Muscle layer of colon (tissue), 2 donors: ENCODE data around the gene FAM163B.

ENCODE experiments used
- H3K27ac ChIP-seq: one replicate; pipeline ENCODE4 v1.7.0; 2013; ENCODE audit warnings: low read depth, mild to moderate bottlenecking, low read length, moderate library complexity
- H3K27me3 ChIP-seq, 2 donors: one replicate each; pipeline ENCODE4 v1.7.0; 2013; ENCODE audit warnings: low read length in 2 of 2, mild to moderate bottlenecking in 2 of 2; ENCODE audit not compliant: insufficient read depth in 2 of 2, control insufficient read depth in 1 of 2
- H3K36me3 ChIP-seq: one replicate; pipeline ENCODE4 v1.7.0; 2013; ENCODE audit warnings: mild to moderate bottlenecking, low read length; ENCODE audit not compliant: insufficient read depth
- H3K4me1 ChIP-seq: one replicate; pipeline ENCODE4 v1.7.0; 2013; ENCODE audit warnings: mild to moderate bottlenecking, low read length; ENCODE audit not compliant: insufficient read depth
- H3K4me3 ChIP-seq, 2 donors: one replicate each; pipeline ENCODE4 v1.7.0; 2013; ENCODE audit warnings: low read length in 2 of 2, low read depth in 1 of 2, mild to moderate bottlenecking in 1 of 2, moderate library complexity in 1 of 2
- H3K9ac ChIP-seq: one replicate; pipeline ENCODE4 v1.7.0; 2013; ENCODE audit warnings: low read length
- H3K9me3 ChIP-seq: one replicate; pipeline ENCODE4 v1.7.0; 2013; ENCODE audit warnings: mild to moderate bottlenecking, low read length
- donor health status: abdominal sarcoma.
- donor health status: Adenocarcinoma of cecum.

FAM163B gene

DNA sequence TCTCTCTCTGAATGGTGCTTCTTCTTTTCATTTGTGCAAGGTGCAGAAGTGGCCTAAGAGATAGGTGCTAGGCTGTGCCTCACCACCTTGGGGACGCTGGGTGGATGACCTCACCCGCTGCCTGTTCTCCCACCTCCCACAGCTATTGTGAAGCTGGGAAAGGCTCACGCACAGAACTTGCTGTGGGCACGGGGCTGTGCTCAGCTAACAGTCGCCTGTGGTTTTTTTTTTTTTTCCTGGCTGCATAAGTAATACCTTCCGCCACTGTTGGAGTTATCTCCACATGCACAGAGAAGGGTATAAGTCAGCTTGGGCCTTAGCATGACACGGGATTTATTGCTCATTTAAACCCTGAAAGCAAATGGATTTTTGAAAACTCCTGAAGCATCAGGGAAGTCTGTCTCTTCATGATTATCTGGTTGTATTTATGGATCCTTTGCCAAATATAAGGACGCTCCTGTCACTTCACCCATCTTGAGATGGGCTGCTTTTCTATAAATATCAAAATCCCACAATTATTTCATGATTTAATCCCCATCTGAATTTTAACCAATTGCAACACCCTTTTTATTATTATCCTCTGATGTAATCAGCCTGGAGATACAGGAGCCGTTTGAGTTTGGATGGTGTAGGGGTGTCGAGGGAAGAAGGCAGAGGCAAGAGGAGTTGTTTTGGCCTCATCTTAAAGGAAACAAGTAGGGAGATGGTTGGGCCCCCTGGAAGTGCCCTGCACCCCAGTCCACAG lies 36.0 kb upstream of the FAM163B start:
- H3K4me3 ChIP-seq: no peak overlapping the region
- H3K9ac ChIP-seq: no peak overlapping the region
- H3K27me3 ChIP-seq: peaks cover 0 to 9% of the 10 kb centered on the region in 2 donors
- no peaks in the 10 kb centered on the region for H3K36me3 ChIP-seq
- no peak overlapping the region for H3K27ac ChIP-seq
- no peaks in the 10 kb centered on the region for H3K4me1 ChIP-seq
- no peaks in the 10 kb centered on the region for H3K9me3 ChIP-seq

DNA sequence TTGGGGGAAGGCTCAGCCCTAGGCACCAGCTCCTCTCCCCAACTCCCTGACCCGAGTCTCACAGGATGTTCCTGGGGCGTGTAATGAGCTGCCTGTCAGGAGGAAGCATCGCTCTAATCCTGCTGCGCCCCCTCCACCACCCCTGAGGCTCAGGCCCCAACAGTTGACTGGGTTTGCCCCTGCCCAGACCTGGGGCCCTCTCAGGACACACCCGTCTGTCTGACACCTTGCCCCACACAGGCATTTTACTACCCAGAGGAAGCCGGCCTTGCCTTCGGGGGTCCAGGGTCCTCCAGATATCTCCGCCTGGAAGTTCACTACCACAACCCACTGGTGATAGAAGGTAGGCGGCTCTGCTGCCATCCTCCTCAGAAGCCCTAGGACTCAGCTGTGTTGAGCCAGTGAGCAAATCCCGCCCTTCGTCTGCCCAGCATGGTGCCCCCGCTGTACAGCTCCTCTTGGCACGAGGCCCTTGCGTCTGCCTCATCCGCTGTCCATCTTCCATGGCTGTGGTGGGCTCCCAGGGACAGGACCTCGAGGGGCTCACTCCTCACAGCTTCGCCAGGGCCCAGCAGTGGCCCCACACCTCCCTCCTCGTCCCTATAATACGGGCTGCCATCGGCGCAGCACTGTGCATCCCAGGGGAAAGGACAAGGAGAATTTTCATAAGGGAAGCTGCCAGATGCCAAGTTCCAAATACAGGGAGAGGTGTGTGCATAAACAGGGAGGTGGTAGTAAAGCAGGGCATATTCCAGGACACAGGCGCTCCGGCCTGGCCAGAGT lies 35.0 kb upstream of the FAM163B start:
- Histone ChIP-seq H3K4me1 (no peaks in the 10 kb centered on the region), H3K9ac (no peak overlapping the region)

DNA sequence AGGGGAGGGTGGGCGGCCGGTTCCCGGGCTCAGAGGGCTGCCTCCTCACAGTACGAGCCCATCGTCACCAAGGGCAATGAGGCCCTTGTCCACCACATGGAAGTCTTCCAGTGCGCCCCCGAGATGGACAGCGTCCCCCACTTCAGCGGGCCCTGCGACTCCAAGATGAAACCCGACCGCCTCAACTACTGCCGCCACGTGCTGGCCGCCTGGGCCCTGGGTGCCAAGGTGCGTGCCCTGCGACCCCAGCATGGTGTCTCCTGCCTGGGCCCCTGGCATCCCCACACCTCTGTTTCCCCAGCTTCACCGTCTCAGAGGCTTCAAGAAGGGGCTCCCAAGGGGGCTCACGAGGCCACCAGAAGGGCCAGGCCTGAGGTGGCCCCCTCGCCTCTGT lies 34.2 kb upstream of the FAM163B start:
- Histone ChIP-seq H3K9me3 (no peaks in the 10 kb centered on the region), H3K27ac (no peak overlapping the region), H3K9ac (no peak overlapping the region), H3K4me3 (no peak overlapping the region), H3K27me3 (no peaks in the 10 kb centered on the region), H3K4me1 (no peaks in the 10 kb centered on the region), H3K36me3 (no peaks in the 10 kb centered on the region)

More for the DNA sequence above, 35.0 kb upstream of the FAM163B start:
- Histone ChIP-seq H3K27ac (no peak overlapping the region), H3K27me3 (peaks cover 0 to under 1% of the 10 kb centered on the region in 2 donors), H3K9me3 (no peaks in the 10 kb centered on the region), H3K36me3 (no peaks in the 10 kb centered on the region), H3K4me3 (no peak overlapping the region)

DNA sequence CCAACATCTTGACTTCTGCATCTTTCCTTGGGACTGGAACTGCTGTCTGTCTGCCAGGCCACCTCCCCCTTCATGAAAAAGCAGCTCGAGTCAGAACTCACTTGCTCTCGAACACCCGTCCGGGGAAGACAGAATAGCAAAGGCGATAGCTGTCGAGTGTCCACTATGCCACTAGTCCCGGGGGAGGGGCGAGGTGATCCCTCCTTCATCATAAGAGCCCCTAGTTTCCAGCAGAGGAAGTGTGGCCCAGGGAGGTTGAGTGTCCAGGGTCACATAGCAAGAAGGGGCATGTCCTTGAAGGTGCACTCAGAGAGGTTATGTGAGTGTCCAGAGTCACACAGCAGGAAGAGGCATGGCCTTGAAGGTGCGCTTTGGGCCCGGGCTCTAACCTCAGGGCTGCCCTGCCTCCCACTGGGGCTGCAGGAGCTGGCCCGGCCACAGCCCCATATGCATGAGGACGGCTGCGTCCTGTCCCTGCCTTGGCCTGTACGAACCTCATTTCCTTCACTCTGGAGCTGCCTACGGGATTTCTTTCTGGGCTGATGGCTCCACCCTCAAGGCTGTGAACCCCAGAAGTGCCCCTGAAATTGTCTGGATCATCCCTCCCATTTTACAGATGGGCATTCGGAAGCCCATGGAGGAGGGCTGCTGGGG lies 33.6 kb upstream of the FAM163B start:
- no peak overlapping the region for H3K4me3 ChIP-seq
- H3K9me3 ChIP-seq: no peaks in the 10 kb centered on the region
- H3K27ac ChIP-seq: no peak overlapping the region
- H3K27me3 ChIP-seq: no peaks in the 10 kb centered on the region
- no peaks in the 10 kb centered on the region for H3K4me1 ChIP-seq
- H3K36me3 ChIP-seq: no peaks in the 10 kb centered on the region
- no peak overlapping the region for H3K9ac ChIP-seq

DNA sequence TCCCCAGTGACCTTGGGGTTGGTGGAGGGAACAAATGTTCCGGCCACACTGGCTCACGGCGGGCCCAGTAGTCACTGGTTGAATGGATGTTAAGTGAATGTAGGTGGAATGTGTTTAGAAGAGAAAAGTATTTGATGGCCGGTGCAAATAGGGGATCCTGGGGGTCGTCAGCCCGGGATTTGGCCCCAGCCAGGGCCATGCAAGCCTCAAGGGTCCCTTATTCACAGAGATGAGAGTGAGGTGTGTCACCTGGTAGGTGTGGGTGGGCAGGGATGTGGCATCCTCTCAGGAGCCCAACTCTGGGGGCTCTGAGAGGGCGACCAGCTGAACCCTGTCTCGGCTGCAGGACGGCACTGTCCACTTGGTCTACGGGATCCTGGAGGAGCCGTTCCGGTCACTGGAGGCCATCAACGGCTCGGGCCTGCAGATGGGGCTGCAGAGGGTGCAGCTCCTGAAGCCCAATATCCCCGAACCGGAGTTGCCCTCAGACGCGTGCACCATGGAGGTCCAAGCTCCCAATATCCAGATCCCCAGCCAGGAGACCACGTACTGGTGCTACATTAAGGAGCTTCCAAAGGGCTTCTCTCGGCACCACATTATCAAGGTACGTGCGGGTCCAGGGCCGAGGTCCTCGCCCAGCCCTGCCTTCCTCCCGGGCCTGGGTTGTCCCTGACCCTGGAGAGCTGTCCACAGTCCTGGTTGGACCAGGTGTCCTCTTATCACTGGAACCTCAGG lies 32.8 kb upstream of the FAM163B start:
- Histone ChIP-seq H3K4me3 (no peak overlapping the region), H3K4me1 (no peaks in the 10 kb centered on the region), H3K9me3 (no peaks in the 10 kb centered on the region), H3K36me3 (no peaks in the 10 kb centered on the region), H3K9ac (no peak overlapping the region), H3K27me3 (no peaks in the 10 kb centered on the region), H3K27ac (no peak overlapping the region)

DNA sequence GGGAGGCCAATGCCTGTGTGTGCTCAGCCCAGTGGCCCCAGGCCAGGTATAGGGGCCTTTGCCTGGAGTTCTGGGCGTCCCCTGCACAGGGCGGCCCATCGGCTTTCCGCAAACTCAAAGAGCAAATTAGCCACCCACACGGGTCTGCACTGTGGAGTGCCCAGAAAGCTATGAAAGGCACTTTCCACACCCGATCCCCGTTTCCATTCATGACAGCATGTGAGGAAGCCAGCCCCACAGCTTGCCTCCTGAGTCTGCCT lies 32.1 kb upstream of the FAM163B start:
- Histone ChIP-seq H3K27me3 (no peaks in the 10 kb centered on the region), H3K36me3 (no peaks in the 10 kb centered on the region), H3K27ac (no peak overlapping the region), H3K9me3 (no peaks in the 10 kb centered on the region), H3K9ac (no peak overlapping the region), H3K4me1 (no peaks in the 10 kb centered on the region), H3K4me3 (no peak overlapping the region)

DNA sequence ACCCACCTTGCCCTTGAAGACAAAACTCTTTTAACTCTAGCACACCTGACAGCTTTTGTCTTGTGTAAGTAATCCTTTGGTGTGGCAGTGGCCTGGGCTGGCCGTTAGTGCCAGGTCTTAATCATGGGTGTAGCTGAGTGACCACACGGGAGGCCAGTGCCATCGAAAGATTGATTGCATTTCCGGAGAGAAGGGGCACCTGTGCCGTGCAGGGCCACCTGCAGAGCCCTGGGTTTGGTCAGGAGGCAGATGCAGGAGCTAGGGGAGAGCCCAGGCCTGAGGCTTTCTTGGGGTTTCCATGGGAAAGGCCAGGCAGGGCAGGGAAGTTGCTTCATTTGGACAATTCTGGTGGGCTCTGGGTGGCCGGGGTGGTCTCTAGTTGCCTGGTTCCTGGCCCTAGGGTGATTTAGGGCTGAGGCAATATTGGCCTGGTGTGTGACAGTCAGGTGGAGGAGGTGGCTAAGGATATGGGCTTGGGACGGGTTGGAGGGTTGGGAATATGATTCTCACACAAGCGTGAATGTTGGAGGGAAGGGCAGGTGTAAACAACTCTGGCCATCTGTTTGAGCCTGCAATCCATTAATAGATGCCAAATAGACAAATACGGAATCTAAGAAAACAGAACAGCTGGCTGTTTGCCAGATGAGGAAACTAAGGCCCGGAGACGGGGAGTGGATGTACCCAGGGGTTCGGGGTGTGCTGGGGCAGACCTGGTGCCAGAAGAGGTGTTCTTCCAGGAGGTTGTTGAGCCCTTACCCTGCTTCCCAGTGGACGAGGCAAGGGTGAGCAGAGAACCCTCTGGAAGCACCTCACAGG lies 31.6 kb upstream of the FAM163B start:
- no peaks in the 10 kb centered on the region for H3K4me1 ChIP-seq
- no peak overlapping the region for H3K4me3 ChIP-seq
- no peaks in the 10 kb centered on the region for H3K36me3 ChIP-seq
- H3K9ac ChIP-seq: no peak overlapping the region
- no peak overlapping the region for H3K27ac ChIP-seq
- H3K27me3 ChIP-seq: no peaks in the 10 kb centered on the region
- H3K9me3 ChIP-seq: no peaks in the 10 kb centered on the region

DNA sequence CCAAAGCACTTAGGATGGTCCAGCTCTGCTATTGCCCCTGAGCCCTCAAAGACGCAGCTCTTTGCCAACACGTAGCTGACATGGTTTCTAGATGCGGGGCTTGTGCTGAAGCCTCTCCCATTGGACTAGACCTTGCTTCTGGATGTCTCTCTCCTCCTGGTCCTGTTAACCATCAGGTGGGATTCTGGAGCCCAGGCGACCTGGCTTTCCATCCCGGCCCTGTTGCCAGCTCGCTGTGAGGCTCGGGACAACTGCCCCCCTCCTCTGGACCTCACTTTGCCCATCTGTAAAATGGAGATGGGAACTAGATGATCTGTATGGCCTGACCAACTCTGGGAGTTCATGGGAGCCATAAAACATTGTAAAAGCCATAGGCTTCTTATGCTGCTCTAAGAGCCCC lies 31.0 kb upstream of the FAM163B start:
- no peak overlapping the region for H3K9ac ChIP-seq
- no peaks in the 10 kb centered on the region for H3K4me1 ChIP-seq
- no peaks in the 10 kb centered on the region for H3K36me3 ChIP-seq
- H3K9me3 ChIP-seq: no peaks in the 10 kb centered on the region
- H3K4me3 ChIP-seq: no peak overlapping the region
- no peak overlapping the region for H3K27ac ChIP-seq
- H3K27me3 ChIP-seq: no peaks in the 10 kb centered on the region

DNA sequence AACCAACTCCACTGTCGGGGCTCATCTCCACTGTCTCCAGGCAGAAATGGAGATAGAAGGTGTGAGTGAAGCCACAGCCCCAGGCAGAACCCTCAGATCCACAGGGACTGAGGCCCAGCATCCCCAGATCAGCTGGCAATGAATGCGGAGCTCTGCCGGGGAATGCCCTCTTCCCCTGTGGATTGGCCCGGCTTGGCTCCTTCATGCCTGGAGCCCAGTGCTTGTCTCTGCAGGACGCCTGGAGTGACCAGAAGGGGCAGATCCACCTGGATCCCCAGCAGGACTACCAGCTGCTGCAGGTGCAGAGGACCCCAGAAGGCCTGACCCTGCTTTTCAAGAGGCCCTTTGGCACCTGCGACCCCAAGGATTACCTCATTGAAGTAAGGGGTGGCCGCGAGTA lies 30.4 kb upstream of the FAM163B start:
- no peak overlapping the region for H3K4me3 ChIP-seq
- no peaks in the 10 kb centered on the region for H3K4me1 ChIP-seq
- no peak overlapping the region for H3K27ac ChIP-seq
- peaks cover 0 to 2% of the 10 kb centered on the region in 2 donors for H3K27me3 ChIP-seq
- no peaks in the 10 kb centered on the region for H3K36me3 ChIP-seq
- H3K9ac ChIP-seq: no peak overlapping the region
- H3K9me3 ChIP-seq: no peaks in the 10 kb centered on the region

DNA sequence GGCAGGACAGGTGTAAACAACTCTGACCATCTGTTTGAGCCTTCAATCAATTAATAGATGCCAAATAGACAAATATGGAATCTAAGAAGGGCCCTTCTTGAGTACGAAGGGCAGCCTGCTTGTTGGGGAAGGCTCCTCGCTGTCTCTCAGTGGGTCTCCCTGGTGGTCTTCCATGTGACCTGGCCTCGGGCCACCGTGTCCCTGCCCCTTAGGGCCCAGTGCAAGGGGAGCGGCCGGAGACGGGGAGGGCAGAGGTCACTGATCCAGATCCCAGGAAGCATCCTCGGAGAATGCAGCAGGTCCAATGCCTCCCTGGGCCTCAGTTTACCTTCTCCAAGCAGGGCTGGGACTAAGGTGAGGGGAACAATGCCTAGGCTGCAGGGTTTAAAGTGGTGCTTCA lies 29.5 kb upstream of the FAM163B start:
- no peaks in the 10 kb centered on the region for H3K4me1 ChIP-seq
- H3K27ac ChIP-seq: no peak overlapping the region
- H3K9me3 ChIP-seq: no peaks in the 10 kb centered on the region
- H3K27me3 ChIP-seq: peaks cover 0 to 9% of the 10 kb centered on the region in 2 donors
- H3K9ac ChIP-seq: no peak overlapping the region
- no peak overlapping the region for H3K4me3 ChIP-seq
- H3K36me3 ChIP-seq: no peaks in the 10 kb centered on the region

DNA sequence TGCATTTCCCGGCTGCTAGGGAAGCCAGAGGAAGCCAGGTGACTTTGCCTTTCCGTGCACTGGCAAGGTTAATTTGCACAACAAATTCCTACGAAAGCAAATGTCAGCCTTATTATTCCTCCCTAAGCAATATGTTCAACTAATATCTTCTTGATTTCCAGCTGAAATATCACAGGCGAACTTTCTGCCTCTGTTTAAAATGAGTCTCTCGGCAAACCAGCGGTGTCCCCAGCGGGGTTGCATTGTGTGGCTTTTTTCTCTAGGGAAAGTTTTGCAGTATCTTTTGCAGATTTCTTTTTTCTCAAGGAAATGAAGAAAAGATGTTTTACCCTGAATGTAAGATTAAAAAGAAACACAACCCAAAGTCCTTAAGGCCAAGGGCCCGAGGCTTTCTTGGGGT lies 28.9 kb upstream of the FAM163B start:
- Histone ChIP-seq H3K9ac (no peak overlapping the region), H3K4me3 (no peak overlapping the region), H3K4me1 (no peaks in the 10 kb centered on the region), H3K9me3 (no peaks in the 10 kb centered on the region), H3K27me3 (peaks cover 0 to 9% of the 10 kb centered on the region in 2 donors), H3K27ac (no peak overlapping the region), H3K36me3 (no peaks in the 10 kb centered on the region)
